Ishikawa (cell line): ENCODE data around the gene CARMIL1.

ENCODE experiments used
- CEBPB ChIP-seq: IDR thresholded peaks from 2 replicates; pipeline ENCODE4 v1.6.1; 2012
- CREB1 ChIP-seq: IDR thresholded peaks from 2 replicates; pipeline ENCODE4 v1.6.1; 2012; ENCODE audit warnings: low read depth
- EGR1 ChIP-seq: IDR thresholded peaks from 2 replicates; pipeline ENCODE4 v1.6.1; 2012
- EP300 ChIP-seq: IDR thresholded peaks from 2 replicates; pipeline ENCODE4 v1.6.1; 2012; ENCODE audit warnings: borderline replicate concordance
- FOXM1 ChIP-seq: IDR thresholded peaks from 2 replicates; pipeline ENCODE4 v1.6.1; 2012; ENCODE audit warnings: low read depth, borderline replicate concordance
- MAX ChIP-seq: IDR thresholded peaks from 2 replicates; pipeline ENCODE4 v1.6.1; 2012
- NFIC ChIP-seq: IDR thresholded peaks from 2 replicates; pipeline ENCODE4 v1.6.1; 2012
- RAD21 ChIP-seq: IDR thresholded peaks from 2 replicates; pipeline ENCODE4 v1.6.1; 2012; ENCODE audit warnings: low read depth
- REST ChIP-seq: IDR thresholded peaks from 2 replicates; pipeline ENCODE4 v1.6.1; 2012; ENCODE audit warnings: low read depth, mild to moderate bottlenecking
- TAF1 ChIP-seq: IDR thresholded peaks from 2 replicates; pipeline ENCODE4 v1.6.1; 2012; ENCODE audit warnings: low read depth, mild to moderate bottlenecking
- TCF12 ChIP-seq: IDR thresholded peaks from 2 replicates; pipeline ENCODE4 v1.6.1; 2012; ENCODE audit warnings: low read depth
- TEAD4 ChIP-seq: IDR thresholded peaks from 2 replicates; pipeline ENCODE4 v1.6.1; 2012
- USF1 ChIP-seq: IDR thresholded peaks from 2 replicates; pipeline ENCODE4 v1.6.1; 2012
- YY1 ChIP-seq: IDR thresholded peaks from 2 replicates; pipeline ENCODE4 v1.6.1; 2012; ENCODE audit warnings: low read depth
- ZBTB7A ChIP-seq: IDR thresholded peaks from 2 replicates; pipeline ENCODE4 v1.6.1; 2012; ENCODE audit warnings: low read depth

CARMIL1 gene

GRCh38 chr6:25640446-25640845, 361.3 kb downstream of the CARMIL1 start:
- TF ChIP-seq REST (no peak), USF1 (no peak), TEAD4 (no peak)

GRCh38 chr6:25640891-25641290, 361.7 kb downstream of the CARMIL1 start:
- TF ChIP-seq NFIC: no peak
- TF ChIP-seq REST: no peak
- TF ChIP-seq YY1: no peak
- no peak for TF ChIP-seq USF1
- no peak for TF ChIP-seq EP300
- no peak for TF ChIP-seq RAD21
- no peak for TF ChIP-seq CEBPB
- TF ChIP-seq TAF1: no peak
- no peak for TF ChIP-seq TCF12
- TF ChIP-seq EGR1: no peak
- TF ChIP-seq FOXM1: no peak
- TF ChIP-seq MAX: no peak
- no peak for TF ChIP-seq CREB1
- TF ChIP-seq TEAD4: no peak
- no peak for TF ChIP-seq ZBTB7A

GRCh38 chr6:25641377-25641776, 362.2 kb downstream of the CARMIL1 start:
- TF ChIP-seq FOXM1 (no peak), TEAD4 (no peak), ZBTB7A (no peak), NFIC (no peak)

- no peak for TF ChIP-seq MAX
- no peak for TF ChIP-seq NFIC
- no peak for TF ChIP-seq TEAD4
- no peak for TF ChIP-seq TAF1
- TF ChIP-seq CEBPB: no peak
- no peak for TF ChIP-seq REST
- no peak for TF ChIP-seq CREB1
- TF ChIP-seq FOXM1: no peak
- no peak for TF ChIP-seq USF1
- no peak for TF ChIP-seq EGR1
- no peak for TF ChIP-seq ZBTB7A
- no peak for TF ChIP-seq YY1
- no peak for TF ChIP-seq TCF12
- TF ChIP-seq EP300: no peak
- no peak for TF ChIP-seq RAD21
Measured at GRCh38 chr6:25641940-25642666, 362.9 kb downstream of the CARMIL1 start.
